ENCODE measurements around the gene RBP4.

Gene RBP4

DNA sequence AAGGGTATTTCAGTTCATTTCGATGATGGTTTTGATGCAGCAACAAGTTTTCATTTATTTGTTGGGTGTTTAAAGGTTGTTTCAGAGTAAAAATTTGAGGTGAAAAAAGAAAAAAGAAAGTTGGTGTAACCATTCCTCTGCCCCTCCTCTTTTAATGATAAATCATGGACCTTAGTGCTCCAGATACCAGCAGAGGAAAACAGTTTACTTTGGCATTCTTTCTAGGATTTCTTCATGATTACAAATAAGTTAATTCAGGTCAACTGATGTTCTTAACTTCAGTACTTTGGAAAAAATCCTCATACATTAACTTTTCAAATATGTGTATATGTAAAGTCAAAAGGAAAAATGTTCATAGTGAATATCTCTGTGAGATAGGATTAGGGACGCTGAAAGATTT lies 2.0 kb upstream of the RBP4 start:
- H3K27ac ChIP-seq: no peak overlapping the region
- TF ChIP-seq ZFX (IDR thresholded peaks at IDR 0.05; ENCODE audit: borderline replicate concordance): no peak
- TF ChIP-seq CTCF (IDR thresholded peaks at IDR 0.05): no peak

DNA sequence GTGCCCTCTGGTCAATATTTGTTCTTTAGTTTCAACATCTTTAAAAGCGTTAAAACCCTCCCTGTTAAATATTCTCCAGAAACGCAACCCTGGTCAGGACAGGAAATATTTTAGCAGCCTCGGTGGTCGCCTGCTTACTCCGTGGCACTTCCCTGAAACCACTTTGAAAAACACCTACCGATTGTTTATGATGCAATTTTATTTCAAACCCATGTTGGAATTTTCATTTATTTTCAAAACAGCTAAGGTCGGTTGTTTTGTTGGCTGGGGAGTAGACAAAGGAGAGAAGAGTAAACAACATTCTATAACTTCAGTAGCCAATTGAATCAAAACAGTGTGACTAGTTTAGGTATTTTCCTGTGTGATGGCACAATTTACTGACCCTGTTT lies 733 bp upstream of the RBP4 start:
- no peak overlapping the region for H3K27ac ChIP-seq
- TF ChIP-seq CTCF (IDR thresholded peaks at IDR 0.05): no peak
- no peak for TF ChIP-seq ZFX (IDR thresholded peaks at IDR 0.05; ENCODE audit: borderline replicate concordance)

GRCh38 chr10:93600446-93601145 lies 439 bp downstream of the RBP4 start:
- TF ChIP-seq ZFX (IDR thresholded peaks at IDR 0.05; ENCODE audit: borderline replicate concordance) (no peak), CTCF (IDR thresholded peaks at IDR 0.05) (no peak)
- H3K27ac ChIP-seq: no peak overlapping the region

GRCh38 chr10:93599778-93600177 lies 1.3 kb downstream of the RBP4 start:
- TF ChIP-seq CTCF (IDR thresholded peaks at IDR 0.05) (no peak), ZFX (IDR thresholded peaks at IDR 0.05; ENCODE audit: borderline replicate concordance) (no peak)
- no peak overlapping the region for H3K27ac ChIP-seq

DNA sequence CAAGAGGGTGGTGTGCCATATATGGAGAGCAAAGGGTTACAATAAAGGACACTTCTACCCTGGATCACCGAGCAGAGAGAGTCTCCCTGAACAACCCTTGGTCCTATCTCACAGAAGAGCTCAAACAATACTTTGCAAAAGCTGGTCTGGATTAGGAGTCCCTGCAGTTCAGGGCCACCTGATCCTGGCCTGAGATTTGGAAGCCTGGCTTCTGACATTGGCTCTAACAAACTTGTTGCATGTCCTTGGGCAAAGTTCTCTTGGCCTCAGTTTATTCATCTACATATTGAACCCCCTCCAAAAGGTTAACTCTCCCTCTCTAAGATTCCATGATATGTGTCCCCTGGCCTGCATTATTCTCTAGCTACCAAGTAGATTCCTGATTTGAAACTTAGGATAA lies 1.7 kb downstream of the RBP4 start:
- no peak overlapping the region for H3K27ac ChIP-seq
- TF ChIP-seq CTCF (IDR thresholded peaks at IDR 0.05): no peak
- no peak for TF ChIP-seq ZFX (IDR thresholded peaks at IDR 0.05; ENCODE audit: borderline replicate concordance)

- no peak overlapping the region for H3K27ac ChIP-seq
- no peak for TF ChIP-seq CTCF (IDR thresholded peaks at IDR 0.05)
Measured at GRCh38 chr10:93598157-93598556, 2.9 kb downstream of the RBP4 start.

DNA sequence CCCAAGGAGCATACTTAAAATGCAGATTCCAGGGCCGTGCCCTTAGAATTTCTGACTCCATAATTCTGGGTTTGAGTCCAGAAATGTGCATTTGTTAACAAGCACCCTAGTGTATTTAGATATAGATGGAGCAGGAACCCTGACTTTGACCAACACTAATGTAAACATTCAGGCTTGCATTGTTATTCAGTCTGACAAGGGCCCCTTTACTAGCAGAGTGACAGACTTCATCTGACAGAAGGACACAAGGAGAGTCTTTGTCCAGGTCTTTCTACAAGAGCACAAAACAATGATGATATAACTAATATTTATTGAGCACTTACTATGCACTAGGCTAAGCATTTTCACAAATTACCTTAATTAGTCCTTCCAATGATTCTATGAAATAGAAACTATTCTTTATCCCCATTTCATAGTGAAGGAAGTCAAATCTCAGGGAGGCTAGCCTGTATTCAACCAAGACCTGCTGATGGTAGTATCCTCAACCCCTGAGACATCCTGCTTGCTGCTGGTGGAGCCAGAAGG lies 3.9 kb downstream of the RBP4 start:
- no peak overlapping the region for H3K27ac ChIP-seq
- TF ChIP-seq CTCF (IDR thresholded peaks at IDR 0.05): no peak
- no peak for TF ChIP-seq ZFX (IDR thresholded peaks at IDR 0.05; ENCODE audit: borderline replicate concordance)

Data from 22Rv1 (cell line).